WERI-Rb-1 (cell line): ENCODE data around the gene E4F1.
A peak's percentile ranks its signal among the peaks of the same experiment; 100 is the strongest.

Experiments used
- DNase-seq: peaks from one replicate; pipeline ENCODE4 v3.0.0-alpha.2; 2020
- H3K27ac ChIP-seq: fragments of 250-450 bp; sonication (Bioruptor Pico); 2 replicates; pipeline ENCODE4 v1.5.1; 2020; ENCODE audit warnings: mild to moderate bottlenecking, moderate library complexity
- H3K27me3 ChIP-seq: fragments of 250-450 bp; sonication (Bioruptor Pico); 2 replicates; pipeline ENCODE4 v1.5.1; 2021; ENCODE audit warnings: mild to moderate bottlenecking, low read depth, moderate library complexity; ENCODE audit not compliant: insufficient read depth, severe bottlenecking
- H3K36me3 ChIP-seq: fragments of 250-450 bp; sonication (Bioruptor Pico); 2 replicates; pipeline ENCODE4 v1.5.1; 2020; ENCODE audit warnings: mild to moderate bottlenecking, moderate library complexity
- H3K4me3 ChIP-seq: 2 replicates; pipeline ENCODE4 v1.5.1; 2011; ENCODE audit warnings: low read depth, mild to moderate bottlenecking, control low read depth, low read length
- H3K9me3 ChIP-seq: fragments of 250-450 bp; sonication (Bioruptor Pico); 2 replicates; pipeline ENCODE4 v1.5.1; 2021; ENCODE audit warnings: mild to moderate bottlenecking, moderate library complexity; ENCODE audit not compliant: severe bottlenecking
- TF ChIP-seq, protein P1 (sequence below): IDR thresholded peaks from 2 replicates; pipeline ENCODE4 v1.5.1; 2011; ENCODE audit warnings: low read depth, mild to moderate bottlenecking, control low read depth, inconsistent platforms, low read length

E4F1 gene, protein sequence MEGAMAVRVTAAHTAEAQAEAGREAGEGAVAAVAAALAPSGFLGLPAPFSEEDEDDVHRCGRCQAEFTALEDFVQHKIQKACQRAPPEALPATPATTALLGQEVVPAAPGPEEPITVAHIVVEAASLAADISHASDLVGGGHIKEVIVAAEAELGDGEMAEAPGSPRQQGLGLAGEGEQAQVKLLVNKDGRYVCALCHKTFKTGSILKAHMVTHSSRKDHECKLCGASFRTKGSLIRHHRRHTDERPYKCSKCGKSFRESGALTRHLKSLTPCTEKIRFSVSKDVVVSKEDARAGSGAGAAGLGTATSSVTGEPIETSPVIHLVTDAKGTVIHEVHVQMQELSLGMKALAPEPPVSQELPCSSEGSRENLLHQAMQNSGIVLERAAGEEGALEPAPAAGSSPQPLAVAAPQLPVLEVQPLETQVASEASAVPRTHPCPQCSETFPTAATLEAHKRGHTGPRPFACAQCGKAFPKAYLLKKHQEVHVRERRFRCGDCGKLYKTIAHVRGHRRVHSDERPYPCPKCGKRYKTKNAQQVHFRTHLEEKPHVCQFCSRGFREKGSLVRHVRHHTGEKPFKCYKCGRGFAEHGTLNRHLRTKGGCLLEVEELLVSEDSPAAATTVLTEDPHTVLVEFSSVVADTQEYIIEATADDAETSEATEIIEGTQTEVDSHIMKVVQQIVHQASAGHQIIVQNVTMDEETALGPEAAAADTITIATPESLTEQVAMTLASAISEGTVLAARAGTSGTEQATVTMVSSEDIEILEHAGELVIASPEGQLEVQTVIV

DNA sequence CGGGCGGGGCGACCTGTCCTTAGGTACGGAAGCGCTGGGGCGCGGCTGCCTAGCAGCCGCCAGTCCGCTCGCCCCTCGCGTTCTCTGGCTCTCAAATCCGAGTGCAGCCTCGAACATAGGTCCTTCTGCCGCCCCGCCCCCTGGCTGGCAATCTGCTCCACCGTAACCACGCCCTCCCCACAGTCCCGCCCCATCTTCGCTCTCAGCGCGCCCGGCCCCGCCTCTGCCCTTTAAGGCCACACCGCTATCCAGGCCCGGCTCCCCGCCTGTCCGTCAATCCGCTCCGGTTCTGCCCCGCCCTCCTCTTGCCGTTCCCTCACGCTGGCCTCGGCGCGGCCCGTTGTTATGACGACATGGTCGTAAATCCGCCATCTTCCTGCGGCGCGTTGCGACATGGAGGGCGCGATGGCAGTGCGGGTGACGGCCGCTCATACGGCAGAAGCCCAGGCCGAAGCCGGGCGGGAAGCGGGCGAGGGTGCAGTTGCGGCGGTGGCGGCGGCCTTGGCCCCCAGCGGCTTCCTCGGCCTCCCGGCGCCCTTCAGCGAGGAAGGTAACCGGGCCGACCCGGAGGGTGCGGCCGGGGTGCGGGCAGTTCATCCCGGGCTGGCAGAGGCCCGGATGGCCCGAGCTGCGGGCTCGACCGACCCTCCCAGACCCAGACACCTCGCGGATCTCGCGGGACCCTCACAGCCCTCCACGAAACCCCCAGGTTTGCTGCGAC lies at the start of gene E4F1:
Gene E4F1, plus strand, starts transcription at position 371 of the 721 bp plus-strand sequence. Its CDS starts 23 bp downstream, at position 394.
- peak within 1 kb of the TSS; percentile 96 for H3K27ac ChIP-seq
- TF ChIP-seq, protein P1, sequence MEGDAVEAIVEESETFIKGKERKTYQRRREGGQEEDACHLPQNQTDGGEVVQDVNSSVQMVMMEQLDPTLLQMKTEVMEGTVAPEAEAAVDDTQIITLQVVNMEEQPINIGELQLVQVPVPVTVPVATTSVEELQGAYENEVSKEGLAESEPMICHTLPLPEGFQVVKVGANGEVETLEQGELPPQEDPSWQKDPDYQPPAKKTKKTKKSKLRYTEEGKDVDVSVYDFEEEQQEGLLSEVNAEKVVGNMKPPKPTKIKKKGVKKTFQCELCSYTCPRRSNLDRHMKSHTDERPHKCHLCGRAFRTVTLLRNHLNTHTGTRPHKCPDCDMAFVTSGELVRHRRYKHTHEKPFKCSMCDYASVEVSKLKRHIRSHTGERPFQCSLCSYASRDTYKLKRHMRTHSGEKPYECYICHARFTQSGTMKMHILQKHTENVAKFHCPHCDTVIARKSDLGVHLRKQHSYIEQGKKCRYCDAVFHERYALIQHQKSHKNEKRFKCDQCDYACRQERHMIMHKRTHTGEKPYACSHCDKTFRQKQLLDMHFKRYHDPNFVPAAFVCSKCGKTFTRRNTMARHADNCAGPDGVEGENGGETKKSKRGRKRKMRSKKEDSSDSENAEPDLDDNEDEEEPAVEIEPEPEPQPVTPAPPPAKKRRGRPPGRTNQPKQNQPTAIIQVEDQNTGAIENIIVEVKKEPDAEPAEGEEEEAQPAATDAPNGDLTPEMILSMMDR: no peak
- no peaks in the 10 kb centered on the region for H3K9me3 ChIP-seq
- peak within 1 kb of the TSS; percentile 97 for H3K4me3 ChIP-seq
- no peaks in the 10 kb centered on the region for H3K27me3 ChIP-seq
- peaks cover 39% of the 10 kb centered on the region for H3K36me3 ChIP-seq
- peak; percentile 100 for DNase-seq

GRCh38 chr16:2173916-2174315 lies 49.5 kb upstream of the E4F1 start:
- no peak overlapping the region for H3K27ac ChIP-seq
- peaks cover 62% of the 10 kb centered on the region for H3K36me3 ChIP-seq
- TF ChIP-seq, protein P1: no peak
- H3K27me3 ChIP-seq: no peaks in the 10 kb centered on the region
- DNase-seq: no peak
- H3K4me3 ChIP-seq: no peak overlapping the region
- no peaks in the 10 kb centered on the region for H3K9me3 ChIP-seq

DNA sequence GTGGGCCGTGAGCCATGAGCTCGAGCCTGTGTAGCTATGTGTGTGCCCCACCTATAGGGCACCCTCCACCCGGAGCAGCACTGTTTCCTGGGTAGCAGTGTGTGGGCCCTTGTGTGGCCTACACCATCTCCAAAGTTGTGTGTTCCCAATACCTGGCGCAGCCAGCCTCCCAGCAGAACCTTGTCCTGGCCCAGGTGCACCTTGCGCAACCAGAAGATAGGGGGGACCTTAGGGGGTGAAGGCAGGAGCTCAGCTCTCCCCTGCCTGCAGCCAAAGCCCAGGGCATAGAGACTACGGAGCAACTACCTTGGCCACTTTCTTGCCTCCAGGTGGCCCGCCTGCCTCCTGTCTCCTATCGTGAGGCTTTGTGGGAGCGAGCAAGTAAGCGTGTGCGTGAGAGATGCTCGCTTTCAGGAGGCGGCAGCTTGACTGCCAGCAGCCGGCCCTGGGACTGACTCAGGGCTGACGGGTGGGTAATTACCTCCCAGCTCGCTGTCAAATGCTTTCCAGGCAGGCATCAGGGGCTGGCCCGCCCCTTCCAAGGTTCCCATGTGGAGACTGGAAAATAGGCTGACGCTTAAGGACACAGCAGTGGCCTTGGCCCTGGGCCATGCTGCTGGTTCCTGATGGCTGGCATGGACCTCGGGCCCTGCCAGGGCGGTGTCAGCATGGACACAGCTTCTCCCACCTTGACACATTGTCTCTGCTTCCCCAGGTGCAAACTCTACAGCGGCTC lies 48.8 kb upstream of the E4F1 start:
- DNase-seq: no peak

GRCh38 chr16:2175454-2175853 lies 47.9 kb upstream of the E4F1 start:
- Histone ChIP-seq H3K27ac (no peak overlapping the region), H3K9me3 (no peaks in the 10 kb centered on the region), H3K27me3 (no peaks in the 10 kb centered on the region), H3K36me3 (peaks cover 67% of the 10 kb centered on the region), H3K4me3 (no peak overlapping the region)
- TF ChIP-seq, protein P1: no peak
- no peak for DNase-seq

More for the DNA sequence above, 48.8 kb upstream of the E4F1 start:
- H3K27me3 ChIP-seq: no peaks in the 10 kb centered on the region
- no peaks in the 10 kb centered on the region for H3K9me3 ChIP-seq
- H3K36me3 ChIP-seq: peaks cover 64% of the 10 kb centered on the region
- H3K27ac ChIP-seq: no peak overlapping the region
- no peak overlapping the region for H3K4me3 ChIP-seq
- TF ChIP-seq, protein P1: no peak

DNA sequence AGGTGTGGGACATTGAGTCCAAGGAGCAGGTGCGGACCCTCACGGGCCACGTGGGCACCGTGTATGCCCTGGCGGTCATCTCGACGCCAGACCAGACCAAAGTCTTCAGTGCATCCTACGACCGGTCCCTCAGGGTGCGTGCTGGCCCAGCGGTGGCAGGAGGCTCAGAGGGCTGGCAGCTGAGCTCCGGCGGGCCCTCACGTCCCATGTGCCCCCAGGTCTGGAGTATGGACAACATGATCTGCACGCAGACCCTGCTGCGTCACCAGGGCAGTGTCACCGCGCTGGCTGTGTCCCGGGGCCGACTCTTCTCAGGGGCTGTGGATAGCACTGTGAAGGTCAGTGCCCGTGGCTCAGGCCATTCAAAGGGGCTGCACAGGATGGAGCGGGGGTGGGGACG lies 47.3 kb upstream of the E4F1 start:
- H3K36me3 ChIP-seq: peaks cover 72% of the 10 kb centered on the region
- no peaks in the 10 kb centered on the region for H3K27me3 ChIP-seq
- no peak overlapping the region for H3K27ac ChIP-seq
- H3K4me3 ChIP-seq: no peak overlapping the region
- no peak for DNase-seq
- TF ChIP-seq, protein P1: no peak
- no peaks in the 10 kb centered on the region for H3K9me3 ChIP-seq
